K562 (cell line): ENCODE data around the gene WSCD2. TPM values are rescaled to one million over a fixed set of nuclear protein-coding genes. Genes with fewer than 3 reads are reported as not detected.

Experiments used
- ATAC-seq: fragments of 200-7000 bp; cut with Tn5 transposase; 3 replicates; pipeline ENCODE4 v1.9.1; 2020; ENCODE audit warnings: moderate library complexity
- BruUV-seq: library from RNA; stranded (reverse); fragments of 400-500 nt; replicated peaks from 2 replicates; lab custom pipeline; 2021; lab: Mats Ljungman, UMichigan
- CTCF ChIA-PET: fragments of 300-600 bp; formaldehyde crosslinking; extraction: SDS; loops from one replicate; lab custom pipeline; 2021; ENCODE audit warnings: low intra/inter-chr PET ratio; lab: Yijun Ruan, JAX
- POLR2A ChIA-PET: fragments of 300-600, 350-650 bp; sonication (Branson Sonifier 250); formaldehyde crosslinking; extraction: SDS; loops from one replicate; lab custom pipeline; 2021; ENCODE audit warnings: antibody characterized with exemption, inconsistent platforms; lab: Yijun Ruan, JAX
- DNase-seq, 4 experiments: peaks; one replicate each; pipeline versions ENCODE4 v3.0.0 to v3.0.0-alpha.2; 2011 to 2018; ENCODE audit warnings: low spot score in 3 of 4, mixed read lengths in 3 of 4; ENCODE audit errors: extremely low read depth in 1 of 4
- FAIRE-seq: peaks from 2 replicates; lab custom pipeline; 2011; peaks lifted over from hg19 to GRCh38; lab: Jason Lieb, UNC
- H2AFZ ChIP-seq: 2 replicates; pipeline ENCODE4 v1.6.0; 2011; ENCODE audit warnings: low read depth, low read length, control low read depth, inconsistent platforms
- H3K27ac ChIP-seq: fragments of 200-600 bp; 3 replicates; pipeline ENCODE4 v1.8.0; 2011; ENCODE audit warnings: low read depth, mild to moderate bottlenecking, control low read depth, inconsistent platforms, low read length, moderate library complexity, mixed read lengths; ENCODE audit errors: extremely low read depth
- H3K27me3 ChIP-seq, 2 experiments: fragments of 300-600 bp in 1 of 2; 2 replicates in 1 of 2; 3 replicates in 1 of 2; pipeline versions ENCODE4 v1.6.0 to v1.8.0; 2011; ENCODE audit warnings: inconsistent platforms in 2 of 2, low read length in 2 of 2, mild to moderate bottlenecking in 1 of 2, mixed read lengths in 1 of 2, moderate library complexity in 1 of 2; ENCODE audit not compliant: control insufficient read depth in 2 of 2, insufficient read depth in 2 of 2
- H3K36me3 ChIP-seq: fragments of 300-600 bp; 3 replicates; pipeline ENCODE4 v1.8.0; 2011; ENCODE audit warnings: mild to moderate bottlenecking, low read length, inconsistent platforms; ENCODE audit not compliant: control insufficient read depth, insufficient read depth
- H3K4me1 ChIP-seq, 2 experiments: fragments of 200-600 bp in 1 of 2; replicated peaks in 1 of 2; 2 replicates in 1 of 2; 3 replicates in 1 of 2; pipeline versions ENCODE4 v1.5.1 to v1.8.0; 2011; ENCODE audit warnings: inconsistent platforms in 2 of 2, low read length in 2 of 2, mild to moderate bottlenecking in 1 of 2, mixed read lengths in 1 of 2, moderate library complexity in 1 of 2; ENCODE audit not compliant: control insufficient read depth in 2 of 2, insufficient read depth in 2 of 2
- H3K4me2 ChIP-seq: 2 replicates; pipeline ENCODE4 v1.6.1; 2011; ENCODE audit warnings: low read length, control low read depth, inconsistent platforms, mixed read lengths; ENCODE audit not compliant: insufficient read depth
- H3K4me3 ChIP-seq: fragments of 200-600 bp; sonication (generic), shearing (Covaris generic); 2 replicates; pipeline ENCODE4 v1.5.1; 2016; ENCODE audit warnings: control low read depth, inconsistent platforms
- H3K79me2 ChIP-seq: fragments of 200-600 bp; 3 replicates; pipeline ENCODE4 v1.8.0; 2011; ENCODE audit warnings: low read length, inconsistent platforms; ENCODE audit not compliant: control insufficient read depth, insufficient read depth
- H3K9ac ChIP-seq, 2 experiments: 2 replicates each; pipeline versions ENCODE4 v1.6.0 to v1.6.1; 2011; ENCODE audit warnings: low read depth in 2 of 2, low read length in 2 of 2, control low read depth in 1 of 2, inconsistent platforms in 1 of 2, mild to moderate bottlenecking in 1 of 2, mixed read lengths in 1 of 2; ENCODE audit not compliant: insufficient read depth in 1 of 2
- H3K9me1 ChIP-seq: one replicate; pipeline ENCODE4 v1.6.0; 2011; ENCODE audit warnings: inconsistent platforms, mild to moderate bottlenecking, low read length, moderate library complexity; ENCODE audit not compliant: control insufficient read depth, insufficient read depth
- H3K9me3 ChIP-seq: replicated peaks from 2 replicates; pipeline ENCODE4 v1.5.1; 2011; ENCODE audit warnings: low read depth, low read length, inconsistent platforms; ENCODE audit not compliant: control insufficient read depth, insufficient read depth
- H4K20me1 ChIP-seq: replicated peaks from 2 replicates; pipeline ENCODE4 v1.6.1; 2011; ENCODE audit warnings: low read length, inconsistent platforms, mixed read lengths; ENCODE audit not compliant: control insufficient read depth, insufficient read depth
- ARID4B ChIP-seq: sonication (generic); formaldehyde crosslinking; IDR thresholded peaks from 2 replicates; pipeline ENCODE4 v1.8.0; 2022; ENCODE audit warnings: mild to moderate bottlenecking, missing genetic modification reagents
- DMBX1 ChIP-seq: fragments of 250-450 bp; sonication (Bioruptor Pico); IDR thresholded peaks from 2 replicates; pipeline ENCODE4 v1.8.0; 2022; ENCODE audit warnings: inconsistent platforms, mild to moderate bottlenecking, moderate library complexity, borderline replicate concordance
- E2F3 ChIP-seq: fragments of 250-450 bp; sonication (Bioruptor Pico); IDR thresholded peaks from 2 replicates; pipeline ENCODE4 v1.4.0; 2020; ENCODE audit warnings: mild to moderate bottlenecking
- HCFC1 ChIP-seq: IDR thresholded peaks from 2 replicates; pipeline ENCODE4 v1.6.1; 2012; ENCODE audit warnings: low read depth, low read length, improper control_type of control experiment
- HMG20A ChIP-seq: fragments of 450-650 bp; formaldehyde crosslinking; conservative IDR thresholded peaks from 2 replicates; pipeline ENCODE4 v1.4.0; 2020; ENCODE audit warnings: mild to moderate bottlenecking, mixed read lengths
- IFI16 ChIP-seq: fragments of 250-450 bp; sonication (Bioruptor Pico); IDR thresholded peaks from 2 replicates; pipeline ENCODE4 v2.1.2; 2022; ENCODE audit warnings: mild to moderate bottlenecking, inconsistent platforms
- RFX5 ChIP-seq: IDR thresholded peaks from 2 replicates; pipeline ENCODE4 v1.6.1; 2011; ENCODE audit warnings: low read depth, mild to moderate bottlenecking, improper control_type of control experiment, low read length
- SMARCB1 ChIP-seq: IDR thresholded peaks from 2 replicates; pipeline ENCODE4 v1.6.1; 2011; ENCODE audit warnings: improper control_type of control experiment, low read depth; ENCODE audit not compliant: insufficient read length
- SNIP1 ChIP-seq: fragments of 450-650 bp; IDR thresholded peaks from 2 replicates; pipeline ENCODE4 v1.7.1; 2017; ENCODE audit warnings: low read depth, mild to moderate bottlenecking
- TCF7 ChIP-seq: sonication (generic); IDR thresholded peaks from 2 replicates; pipeline ENCODE4 v1.6.1; 2016; ENCODE audit warnings: antibody characterized with exemption, borderline replicate concordance
- TRIM24 ChIP-seq, 2 experiments: fragments of 450-650 bp; IDR thresholded peaks; 2 replicates each; pipeline ENCODE4 v1.6.1; 2016
- XRCC5 ChIP-seq: fragments of 200-400 bp; formaldehyde crosslinking; IDR thresholded peaks from 2 replicates; pipeline ENCODE4 v1.6.1; 2017; ENCODE audit warnings: low read depth, mild to moderate bottlenecking, low read length
- ZNF311 ChIP-seq: fragments of 250-450 bp; sonication (Bioruptor Pico); IDR thresholded peaks from 2 replicates; pipeline ENCODE4 v1.4.0; 2020; ENCODE audit warnings: mild to moderate bottlenecking, moderate library complexity
- WGBS: fragments of 100-300 bp; shearing (Covaris generic); methylation state at CpG from one replicate; pipeline ENCODE4 v1.1.6; 2016; ENCODE audit warnings: low coverage, mixed read lengths; ENCODE audit not compliant: insufficient coverage; ENCODE audit errors: missing lambda C conversion rate; 5-methylcytosine and 5-hydroxymethylcytosine counted together
- in situ Hi-C: fragments of 300-500 bp; cut with MboI; formaldehyde crosslinking; loops from 4 replicates; pipeline ENCODE4 v1.15.0; 2018; ENCODE audit warnings: inconsistent platforms, mixed read lengths
- intact Hi-C: fragments of 100-400 bp; cut with micrococcal nuclease; formaldehyde crosslinking; loops from 2 replicates; pipeline ENCODE4 v1.14.2; 2022
- polyA plus RNA-seq, 8 experiments: library from polyadenylated mRNA; depleted of rRNA in 4 of 8; stranded (reverse) in 5 of 8; unstranded in 3 of 8; fragments of >200 nt; fragmentation: Nextera tagmentation in 2 of 8; fragmentation: Illumina TruSeq in 1 of 8; extraction: Ambion mirVana in 2 of 8; extraction: Trizol in 1 of 8; gene quantifications; 2 replicates each; pipeline versions ENCODE4 v1.2.1 to v1.2.3, GENCODE V29; 2011 to 2014; ENCODE audit warnings: inconsistent platforms in 1 of 8, missing spikeins in 1 of 8
- total RNA-seq, 7 experiments: library from RNA; depleted of rRNA in 6 of 7; stranded (reverse); fragments of >200 nt in 6 of 7; fragmentation: Illumina TruSeq in 2 of 7; extraction: Trizol in 2 of 7; gene quantifications; 2 replicates each; pipeline versions ENCODE4 v1.2.1 to v1.2.3, GENCODE V29; 2011 to 2021; ENCODE audit warnings: low replicate concordance in 1 of 7
- TF ChIP-seq, protein P1 (sequence below), 3 experiments: IDR thresholded peaks in 2 of 3; conservative IDR thresholded peaks in 1 of 3; 2 replicates each; pipeline ENCODE4 v1.5.1; 2011 to 2012; ENCODE audit warnings: low read length in 3 of 3, mild to moderate bottlenecking in 3 of 3, control low read depth in 2 of 3, improper control_type of control experiment in 1 of 3, inconsistent platforms in 1 of 3, low read depth in 1 of 3, mixed read lengths in 1 of 3, moderate library complexity in 1 of 3; ENCODE audit not compliant: insufficient read depth in 2 of 3
- TF ChIP-seq, protein P2 (sequence below): sonication (generic); formaldehyde crosslinking; IDR thresholded peaks from 2 replicates; pipeline ENCODE4 v1.9.0; 2022; ENCODE audit warnings: mild to moderate bottlenecking, missing genetic modification reagents

WSCD2 gene
- total and polyA plus RNA-seq, 9 of the 15 experiments (the other 6 are each of a cell fraction or from before 2014, with no cell fraction given): 0.72 to 14.1 (median 4.0) TPM

DNA sequence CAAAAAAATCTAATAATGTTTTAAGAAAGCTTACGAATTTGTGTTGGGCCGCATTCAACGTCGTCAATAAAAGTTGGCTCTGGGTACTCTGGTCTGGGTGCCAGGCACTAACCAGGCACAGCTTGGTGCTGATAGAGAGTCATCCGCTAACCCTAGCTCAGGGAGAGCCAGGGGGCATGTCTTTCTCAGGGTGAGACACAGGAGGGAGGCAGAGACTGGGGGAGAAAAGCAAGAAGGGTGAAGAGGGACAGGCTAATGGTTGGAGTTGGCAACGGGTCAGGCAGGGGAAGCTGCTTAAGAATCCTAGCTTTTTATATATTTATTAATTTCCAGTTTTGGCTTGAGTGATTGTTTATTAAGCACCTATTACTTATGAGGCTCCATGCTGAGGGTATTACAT is 105.1 kb downstream of the WSCD2 start (continued):
- TF ChIP-seq, protein P1, sequence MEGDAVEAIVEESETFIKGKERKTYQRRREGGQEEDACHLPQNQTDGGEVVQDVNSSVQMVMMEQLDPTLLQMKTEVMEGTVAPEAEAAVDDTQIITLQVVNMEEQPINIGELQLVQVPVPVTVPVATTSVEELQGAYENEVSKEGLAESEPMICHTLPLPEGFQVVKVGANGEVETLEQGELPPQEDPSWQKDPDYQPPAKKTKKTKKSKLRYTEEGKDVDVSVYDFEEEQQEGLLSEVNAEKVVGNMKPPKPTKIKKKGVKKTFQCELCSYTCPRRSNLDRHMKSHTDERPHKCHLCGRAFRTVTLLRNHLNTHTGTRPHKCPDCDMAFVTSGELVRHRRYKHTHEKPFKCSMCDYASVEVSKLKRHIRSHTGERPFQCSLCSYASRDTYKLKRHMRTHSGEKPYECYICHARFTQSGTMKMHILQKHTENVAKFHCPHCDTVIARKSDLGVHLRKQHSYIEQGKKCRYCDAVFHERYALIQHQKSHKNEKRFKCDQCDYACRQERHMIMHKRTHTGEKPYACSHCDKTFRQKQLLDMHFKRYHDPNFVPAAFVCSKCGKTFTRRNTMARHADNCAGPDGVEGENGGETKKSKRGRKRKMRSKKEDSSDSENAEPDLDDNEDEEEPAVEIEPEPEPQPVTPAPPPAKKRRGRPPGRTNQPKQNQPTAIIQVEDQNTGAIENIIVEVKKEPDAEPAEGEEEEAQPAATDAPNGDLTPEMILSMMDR (IDR thresholded peaks at IDR 0.05 in 2 of 3, conservative IDR thresholded peaks at IDR 0.05 in 1 of 3; ENCODE audit: insufficient read depth in 2 of 3, low read depth in 1 of 3, low read length in 3 of 3): peak in 2 of 3 experiments; percentile 31; a peak in 3 of 6 replicates
- TF ChIP-seq HMG20A (CRISPR knock-in tag): no peak
- TF ChIP-seq, protein P2, sequence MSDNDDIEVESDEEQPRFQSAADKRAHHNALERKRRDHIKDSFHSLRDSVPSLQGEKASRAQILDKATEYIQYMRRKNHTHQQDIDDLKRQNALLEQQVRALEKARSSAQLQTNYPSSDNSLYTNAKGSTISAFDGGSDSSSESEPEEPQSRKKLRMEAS (CRISPR knock-in tag): no peak
- TF ChIP-seq SMARCB1: no peak
- no peak for TF ChIP-seq RFX5
- no peak for TF ChIP-seq TRIM24 (IDR thresholded peaks at IDR 0.05)

DNA sequence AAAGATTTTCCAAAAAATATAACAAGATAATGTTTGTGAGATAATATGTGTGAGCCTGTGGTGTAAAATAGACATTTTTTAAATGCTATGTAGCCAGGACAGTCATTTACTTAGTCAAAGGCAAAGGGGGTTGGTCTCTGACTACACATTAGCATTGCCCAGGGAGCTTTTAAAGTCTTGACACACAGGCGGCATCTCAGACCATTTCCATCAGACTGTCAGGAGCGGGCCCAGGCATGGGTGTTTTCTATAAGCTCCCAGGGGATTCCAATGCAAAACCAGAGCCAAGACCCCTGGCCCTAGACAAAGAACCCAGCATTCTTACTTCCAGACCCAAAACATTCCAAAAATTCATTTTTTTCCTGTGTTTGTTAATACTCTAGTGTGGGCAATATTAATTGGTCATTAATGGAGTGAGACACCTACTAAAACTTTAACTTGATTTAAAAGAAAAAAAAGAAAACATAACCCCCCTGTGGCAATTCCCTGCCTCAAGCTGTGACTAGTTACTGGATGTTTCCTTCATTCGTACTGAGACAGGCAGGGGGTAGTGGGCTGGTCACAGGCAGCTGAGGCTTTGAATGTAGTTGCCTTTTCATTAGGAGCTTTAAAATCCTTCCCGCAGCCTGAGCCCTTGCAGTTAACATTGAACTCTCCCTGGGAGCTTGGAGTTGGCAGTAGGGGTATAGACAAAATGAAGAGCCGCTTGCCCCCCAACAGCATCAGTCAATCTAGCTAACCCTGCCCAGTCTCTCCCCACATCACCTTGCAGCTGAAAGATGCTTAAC is 106.3 kb downstream of the WSCD2 start:
- Histone ChIP-seq H3K9ac (no peak overlapping the region), H4K20me1 (no peaks in the 10 kb centered on the region), H3K4me3 (no peak overlapping the region), H3K27me3 (no peaks in the 10 kb centered on the region), H3K36me3 (no peaks in the 10 kb centered on the region), H3K27ac (no peak overlapping the region), H3K4me2 (no peak overlapping the region), H2AFZ (no peak overlapping the region), H3K9me1 (no peaks in the 10 kb centered on the region), H3K9me3 (no peaks in the 10 kb centered on the region), H3K4me1 (no peaks in the 10 kb centered on the region), H3K79me2 (no peaks in the 10 kb centered on the region)
- WGBS: 3% methylated on average over 5 of the region's 5 CpGs
- ChIA-PET POLR2A (interaction anchor here (1.0 to 1.4 kb wide), 2 partner anchors 10 to 17 kb away, joined by 3 read pairs; no protein-coding TSS in a partner anchor), CTCF (no interaction called here)
- FAIRE-seq: no peak
- in situ Hi-C loops: no loop called here
- intact Hi-C loops: loop anchor here (10.0 kb wide), 2 partner anchors 219 to 259 kb away; no protein-coding TSS in a partner anchor
- no peak for DNase-seq
- no TSS peak for BruUV-seq
- no peak for ATAC-seq
- TF ChIP-seq HCFC1 (no peak), ARID4B (CRISPR knock-in tag) (no peak), E2F3 (no peak), DMBX1 (CRISPR knock-in tag) (no peak), SNIP1 (no peak), TCF7 (no peak), XRCC5 (no peak), IFI16 (CRISPR knock-in tag) (no peak), ZNF311 (CRISPR knock-in tag) (no peak)
